Measurements from ENCODE around the gene HEXD.
A peak's percentile ranks its signal among the peaks of the same experiment; 100 is the strongest.
"Not testable (repeated sequence)": the region's sequence is repeated elsewhere in the genome, so short reads cannot be mapped to it uniquely, and the experiment has no call there.

HEXD gene

GRCh38 chr17:82418001-82418986, at the start of gene HEXD, which contains the start of gene OGFOD3:
HEXD (plus strand) TSS chr17:82418347; CDS start chr17:82419800, 1,453 bp downstream.
OGFOD3 (minus strand) TSS chr17:82418586; CDS start chr17:82418485, 101 bp downstream.
- DNase-seq (ENCODE audit: low read depth in 1 of 2, low spot score in 1 of 2) = peak; percentile 68 to 79

- no peak for DNase-seq (ENCODE audit: low read depth in 1 of 2, low spot score in 1 of 2)
Measured at GRCh38 chr17:82369211-82369610, 48.9 kb upstream of the HEXD start.

- DNase-seq (ENCODE audit: low read depth in 1 of 2, low spot score in 1 of 2) = no peak
Measured at GRCh38 chr17:82370471-82371332, 47.4 kb upstream of the HEXD start.

GRCh38 chr17:82371333-82372248, 46.6 kb upstream of the HEXD start, which contains the start of gene UTS2R:
UTS2R (plus strand) TSS chr17:82371765; CDS start chr17:82374325, 2,560 bp downstream.
- DNase-seq (ENCODE audit: low read depth in 1 of 2, low spot score in 1 of 2) = no peak

GRCh38 chr17:82372249-82373071, 45.7 kb upstream of the HEXD start:
- no peak for DNase-seq (ENCODE audit: low read depth in 1 of 2, low spot score in 1 of 2)

GRCh38 chr17:82373072-82373452, 45.1 kb upstream of the HEXD start:
- DNase-seq (ENCODE audit: low read depth in 1 of 2, low spot score in 1 of 2) = not testable (repeated sequence)

GRCh38 chr17:82373731-82374625, 44.2 kb upstream of the HEXD start:
- DNase-seq (ENCODE audit: low read depth in 1 of 2, low spot score in 1 of 2) = no peak

GRCh38 chr17:82374626-82375331, 43.4 kb upstream of the HEXD start:
- no peak for DNase-seq (ENCODE audit: low read depth in 1 of 2, low spot score in 1 of 2)

GRCh38 chr17:82375359-82376041, 42.6 kb upstream of the HEXD start:
- no peak for DNase-seq (ENCODE audit: low read depth in 1 of 2, low spot score in 1 of 2)

- no peak for DNase-seq (ENCODE audit: low read depth in 1 of 2, low spot score in 1 of 2)
Measured at GRCh38 chr17:82376042-82376730, 42.0 kb upstream of the HEXD start.

- DNase-seq (ENCODE audit: low read depth in 1 of 2, low spot score in 1 of 2) = not testable (repeated sequence)
Measured at GRCh38 chr17:82377294-82377693, 40.9 kb upstream of the HEXD start.

- DNase-seq (ENCODE audit: low read depth in 1 of 2, low spot score in 1 of 2) = no peak
Measured at GRCh38 chr17:82377924-82378740, 40.0 kb upstream of the HEXD start.

GRCh38 chr17:82378741-82379021, 39.5 kb upstream of the HEXD start:
- DNase-seq (ENCODE audit: low read depth in 1 of 2, low spot score in 1 of 2) = no peak

- DNase-seq (ENCODE audit: low read depth in 1 of 2, low spot score in 1 of 2) = no peak
Measured at GRCh38 chr17:82380860-82381702, 37.1 kb upstream of the HEXD start.

- DNase-seq (ENCODE audit: low read depth in 1 of 2, low spot score in 1 of 2) = not testable (repeated sequence)
Measured at GRCh38 chr17:82381703-82382009, 36.5 kb upstream of the HEXD start.
